Measurements from ENCODE around the gene ZNF439. TPM values are rescaled to one million over a fixed set of nuclear protein-coding genes. Genes with fewer than 3 reads are reported as not detected.
"Not testable (repeated sequence)": the region's sequence is repeated elsewhere in the genome, so short reads cannot be mapped to it uniquely, and the experiment has no call there.

The ZNF439 gene
- total RNA-seq, 1 experiment from 2014 or later = 6.3 TPM

DNA sequence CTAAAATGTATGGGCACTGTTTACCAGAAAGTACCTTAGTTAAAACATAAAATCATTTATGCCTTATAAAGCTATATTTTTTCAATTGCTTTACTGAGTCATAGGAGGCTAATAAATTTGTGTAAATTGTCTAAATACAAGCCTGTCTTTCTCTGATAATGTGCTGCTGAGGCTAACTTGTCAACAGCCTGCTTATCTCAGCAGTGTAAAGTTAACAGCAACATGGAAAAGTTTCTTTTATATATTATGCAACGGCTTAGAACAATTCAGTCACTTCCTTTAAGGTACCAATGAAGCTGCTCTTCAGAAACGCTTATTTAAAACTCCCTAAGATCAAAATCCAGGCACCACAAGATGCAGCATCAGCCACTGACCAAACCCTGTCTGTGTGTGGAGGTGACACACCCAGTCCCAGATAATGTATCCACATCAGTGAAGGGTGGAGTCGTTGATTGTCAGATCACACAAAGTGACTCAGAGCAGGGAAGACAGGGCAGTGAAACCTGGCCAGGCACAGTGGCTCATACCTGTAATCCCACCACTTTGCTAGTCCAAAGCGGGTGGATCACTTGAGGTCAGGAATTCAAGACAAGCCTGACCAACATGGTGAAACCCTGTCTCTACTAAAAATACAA is 66.0 kb downstream of the ZNF439 start:
- H3K36me3 ChIP-seq (ENCODE audit: control insufficient read depth, insufficient read depth, low read length); H3K27me3 ChIP-seq (ENCODE audit: control insufficient read depth, insufficient read depth, low read length); H3K4me1 ChIP-seq (ENCODE audit: control insufficient read depth, insufficient read depth, low read length); H3K27ac ChIP-seq (ENCODE audit: low read length); intact Hi-C loops (cut with micrococcal nuclease; ENCODE audit: unreplicated experiment); BruUV-seq (replicated peaks); POLR2A ChIA-PET; CTCF ChIA-PET; in situ Hi-C loops (cut with HindIII; ENCODE audit: low pct_unique_long_range_greater_than_20kb, low sequenced_read_pairs); DNase-seq (ENCODE audit: low read depth, low spot score); H3K4me3 ChIP-seq (ENCODE audit: low read depth in 2 of 2, low read length in 2 of 2); ATAC-seq: not testable (repeated sequence)
- H3K9me3 ChIP-seq (ENCODE audit: control insufficient read depth, insufficient read depth, low read depth, low read length) = peaks cover 10% of the 10 kb centered on the region; the same call in 1 of the 2 replicates

Other genes starting within 250 kb of the ZNF439 start
- gene ZNF823, start 109.8 kb upstream of the ZNF439 start, total RNA-seq (2021; ENCODE audit: unreplicated experiment) = 5.0 TPM
- 2.8 TPM for gene ZNF441, start 81.7 kb upstream of the ZNF439 start, total RNA-seq (2021; ENCODE audit: unreplicated experiment)
- 0.98 TPM for gene ZNF491, start 50.2 kb upstream of the ZNF439 start, total RNA-seq (2021; ENCODE audit: unreplicated experiment)
- gene ZNF440, start 34.5 kb upstream of the ZNF439 start, total RNA-seq (2021; ENCODE audit: unreplicated experiment) = 12.9 TPM
- gene ZNF69, start 39.1 kb downstream of the ZNF439 start, total RNA-seq (2021; ENCODE audit: unreplicated experiment) = 9.5 TPM
- gene ZNF700, start 76.4 kb downstream of the ZNF439 start, total RNA-seq (2021; ENCODE audit: unreplicated experiment) = 10.4 TPM
- gene ZNF763, start 116.3 kb downstream of the ZNF439 start, total RNA-seq (2021; ENCODE audit: unreplicated experiment) = 0.39 TPM
- 4.7 TPM for gene ZNF433, start 187.0 kb downstream of the ZNF439 start, total RNA-seq (2021; ENCODE audit: unreplicated experiment)
- 2.1 TPM for gene ZNF878, start 204.2 kb downstream of the ZNF439 start, total RNA-seq (2021; ENCODE audit: unreplicated experiment)
- gene ZNF844, start 216.0 kb downstream of the ZNF439 start, total RNA-seq (2021; ENCODE audit: unreplicated experiment) = 8.6 TPM

Data from Panc1 (cell line).